Neural cell (in vitro differentiated cells): ENCODE measurements around the gene SPDYE4.

Experiments used
- EP300 ChIP-seq: fragments of 450-650 bp; conservative IDR thresholded peaks from 2 replicates; pipeline ENCODE4 v1.6.1; 2014; ENCODE audit warnings: antibody characterized with exemption, mild to moderate bottlenecking, moderate library complexity; ENCODE audit not compliant: poor library complexity, severe bottlenecking
- EZH2 ChIP-seq: fragments of 200-600, 300-800 bp; shearing (Covaris generic), sonication (generic); IDR thresholded peaks from 2 replicates; pipeline ENCODE4 v1.6.1; 2014; ENCODE audit warnings: antibody characterized with exemption, low read length, borderline replicate concordance, mild to moderate bottlenecking; ENCODE audit not compliant: insufficient read depth, poor library complexity, severe bottlenecking
- POLR2AphosphoS5 ChIP-seq: IDR thresholded peaks from 2 replicates; pipeline ENCODE4 v1.6.1; 2012
- SMC3 ChIP-seq: fragments of 450-650 bp; conservative IDR thresholded peaks from 2 replicates; pipeline ENCODE4 v1.6.1; 2014; ENCODE audit warnings: antibody characterized with exemption, mild to moderate bottlenecking, moderate library complexity; ENCODE audit not compliant: poor library complexity
- TAF1 ChIP-seq: IDR thresholded peaks from 2 replicates; pipeline ENCODE4 v1.6.1; 2012; ENCODE audit warnings: low read depth
- TF ChIP-seq, protein P1 (sequence below): IDR thresholded peaks from 2 replicates; pipeline ENCODE4 v1.6.1; 2012; ENCODE audit warnings: borderline replicate concordance
- TF ChIP-seq, protein P2 (sequence below): fragments of 450-650 bp; IDR thresholded peaks from 2 replicates; pipeline ENCODE4 v1.5.1; 2014; ENCODE audit warnings: antibody characterized with exemption, mild to moderate bottlenecking, moderate library complexity; ENCODE audit not compliant: poor library complexity, severe bottlenecking

DNA sequence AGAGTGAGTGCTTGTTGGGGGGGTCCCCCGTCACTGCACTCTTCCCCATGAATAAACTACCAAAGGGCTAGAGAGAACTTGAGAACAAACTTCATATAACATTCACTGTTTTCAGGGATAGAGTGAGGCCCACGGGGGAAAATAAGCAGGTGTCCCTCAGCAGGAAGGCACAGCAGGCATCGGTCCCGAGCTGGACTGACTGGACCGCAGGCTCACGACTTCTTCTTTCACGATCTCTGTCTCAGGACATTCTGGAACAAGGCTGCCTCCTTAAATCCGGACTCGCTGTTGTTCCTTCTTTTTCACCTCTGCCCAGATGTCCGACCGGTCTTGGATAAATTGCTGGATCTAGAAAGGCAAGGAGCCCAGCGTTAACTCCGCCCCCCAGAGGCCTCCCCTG, 28.5 kb downstream of the SPDYE4 start:
- TF ChIP-seq, protein P1, sequence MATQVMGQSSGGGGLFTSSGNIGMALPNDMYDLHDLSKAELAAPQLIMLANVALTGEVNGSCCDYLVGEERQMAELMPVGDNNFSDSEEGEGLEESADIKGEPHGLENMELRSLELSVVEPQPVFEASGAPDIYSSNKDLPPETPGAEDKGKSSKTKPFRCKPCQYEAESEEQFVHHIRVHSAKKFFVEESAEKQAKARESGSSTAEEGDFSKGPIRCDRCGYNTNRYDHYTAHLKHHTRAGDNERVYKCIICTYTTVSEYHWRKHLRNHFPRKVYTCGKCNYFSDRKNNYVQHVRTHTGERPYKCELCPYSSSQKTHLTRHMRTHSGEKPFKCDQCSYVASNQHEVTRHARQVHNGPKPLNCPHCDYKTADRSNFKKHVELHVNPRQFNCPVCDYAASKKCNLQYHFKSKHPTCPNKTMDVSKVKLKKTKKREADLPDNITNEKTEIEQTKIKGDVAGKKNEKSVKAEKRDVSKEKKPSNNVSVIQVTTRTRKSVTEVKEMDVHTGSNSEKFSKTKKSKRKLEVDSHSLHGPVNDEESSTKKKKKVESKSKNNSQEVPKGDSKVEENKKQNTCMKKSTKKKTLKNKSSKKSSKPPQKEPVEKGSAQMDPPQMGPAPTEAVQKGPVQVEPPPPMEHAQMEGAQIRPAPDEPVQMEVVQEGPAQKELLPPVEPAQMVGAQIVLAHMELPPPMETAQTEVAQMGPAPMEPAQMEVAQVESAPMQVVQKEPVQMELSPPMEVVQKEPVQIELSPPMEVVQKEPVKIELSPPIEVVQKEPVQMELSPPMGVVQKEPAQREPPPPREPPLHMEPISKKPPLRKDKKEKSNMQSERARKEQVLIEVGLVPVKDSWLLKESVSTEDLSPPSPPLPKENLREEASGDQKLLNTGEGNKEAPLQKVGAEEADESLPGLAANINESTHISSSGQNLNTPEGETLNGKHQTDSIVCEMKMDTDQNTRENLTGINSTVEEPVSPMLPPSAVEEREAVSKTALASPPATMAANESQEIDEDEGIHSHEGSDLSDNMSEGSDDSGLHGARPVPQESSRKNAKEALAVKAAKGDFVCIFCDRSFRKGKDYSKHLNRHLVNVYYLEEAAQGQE = no peak
- TF ChIP-seq, protein P2, sequence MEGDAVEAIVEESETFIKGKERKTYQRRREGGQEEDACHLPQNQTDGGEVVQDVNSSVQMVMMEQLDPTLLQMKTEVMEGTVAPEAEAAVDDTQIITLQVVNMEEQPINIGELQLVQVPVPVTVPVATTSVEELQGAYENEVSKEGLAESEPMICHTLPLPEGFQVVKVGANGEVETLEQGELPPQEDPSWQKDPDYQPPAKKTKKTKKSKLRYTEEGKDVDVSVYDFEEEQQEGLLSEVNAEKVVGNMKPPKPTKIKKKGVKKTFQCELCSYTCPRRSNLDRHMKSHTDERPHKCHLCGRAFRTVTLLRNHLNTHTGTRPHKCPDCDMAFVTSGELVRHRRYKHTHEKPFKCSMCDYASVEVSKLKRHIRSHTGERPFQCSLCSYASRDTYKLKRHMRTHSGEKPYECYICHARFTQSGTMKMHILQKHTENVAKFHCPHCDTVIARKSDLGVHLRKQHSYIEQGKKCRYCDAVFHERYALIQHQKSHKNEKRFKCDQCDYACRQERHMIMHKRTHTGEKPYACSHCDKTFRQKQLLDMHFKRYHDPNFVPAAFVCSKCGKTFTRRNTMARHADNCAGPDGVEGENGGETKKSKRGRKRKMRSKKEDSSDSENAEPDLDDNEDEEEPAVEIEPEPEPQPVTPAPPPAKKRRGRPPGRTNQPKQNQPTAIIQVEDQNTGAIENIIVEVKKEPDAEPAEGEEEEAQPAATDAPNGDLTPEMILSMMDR = no peak
- TF ChIP-seq EP300 (no peak), SMC3 (no peak), POLR2AphosphoS5 (no peak), EZH2 (no peak), TAF1 (no peak)
